ENCODE results near the gene FOXL1.

The FOXL1 gene

GRCh38 chr16:86609115-86609514 is 30.8 kb downstream of the FOXL1 start:
- TF ChIP-seq CTCF (conservative IDR thresholded peaks at IDR 0.05; ENCODE audit: low read depth, low read length) = no peak
- H3K4me3 ChIP-seq (ENCODE audit: low read length) = no peak overlapping the region
- peak; percentile 87 for DNase-seq (ENCODE audit: low read depth)

GRCh38 chr16:86609661-86610060 is 31.3 kb downstream of the FOXL1 start:
- no peak overlapping the region for H3K4me3 ChIP-seq (ENCODE audit: low read length)
- DNase-seq (ENCODE audit: low read depth) = no peak
- TF ChIP-seq CTCF (conservative IDR thresholded peaks at IDR 0.05; ENCODE audit: low read depth, low read length) = no peak

GRCh38 chr16:86610779-86611524 is 32.6 kb downstream of the FOXL1 start:
- TF ChIP-seq CTCF (conservative IDR thresholded peaks at IDR 0.05; ENCODE audit: low read depth, low read length) = no peak
- no peak overlapping the region for H3K4me3 ChIP-seq (ENCODE audit: low read length)

GRCh38 chr16:86611525-86611855 is 33.1 kb downstream of the FOXL1 start:
- no peak overlapping the region for H3K4me3 ChIP-seq (ENCODE audit: low read length)
- no peak for DNase-seq (ENCODE audit: low read depth)

More at GRCh38 chr16:86610779-86611524, 32.6 kb downstream of the FOXL1 start:
- no peak for DNase-seq (ENCODE audit: low read depth)

GRCh38 chr16:86611941-86612340 is 33.6 kb downstream of the FOXL1 start:
- no peak for DNase-seq (ENCODE audit: low read depth)

More at GRCh38 chr16:86611525-86611855, 33.1 kb downstream of the FOXL1 start:
- TF ChIP-seq CTCF (conservative IDR thresholded peaks at IDR 0.05; ENCODE audit: low read depth, low read length) = no peak

GRCh38 chr16:86614699-86615098 is 36.4 kb downstream of the FOXL1 start:
- TF ChIP-seq CTCF (conservative IDR thresholded peaks at IDR 0.05; ENCODE audit: low read depth, low read length) = no peak
- H3K4me3 ChIP-seq (ENCODE audit: low read length) = no peak overlapping the region

More at GRCh38 chr16:86611941-86612340, 33.6 kb downstream of the FOXL1 start:
- no peak for TF ChIP-seq CTCF (conservative IDR thresholded peaks at IDR 0.05; ENCODE audit: low read depth, low read length)
- H3K4me3 ChIP-seq (ENCODE audit: low read length) = no peak overlapping the region

GRCh38 chr16:86616906-86617305 is 38.6 kb downstream of the FOXL1 start:
- H3K4me3 ChIP-seq (ENCODE audit: low read length) = no peak overlapping the region
- no peak for TF ChIP-seq CTCF (conservative IDR thresholded peaks at IDR 0.05; ENCODE audit: low read depth, low read length)
- no peak for DNase-seq (ENCODE audit: low read depth)

More at GRCh38 chr16:86614699-86615098, 36.4 kb downstream of the FOXL1 start:
- no peak for DNase-seq (ENCODE audit: low read depth)
